ENCODE measurements around the gene TRIM9.

TRIM9 gene

GRCh38 chr14:51118993-51119392, 24.1 kb upstream of the TRIM9 start:
- no peaks in the 10 kb centered on the region for H3K9me3 ChIP-seq
- TF ChIP-seq, protein P1, sequence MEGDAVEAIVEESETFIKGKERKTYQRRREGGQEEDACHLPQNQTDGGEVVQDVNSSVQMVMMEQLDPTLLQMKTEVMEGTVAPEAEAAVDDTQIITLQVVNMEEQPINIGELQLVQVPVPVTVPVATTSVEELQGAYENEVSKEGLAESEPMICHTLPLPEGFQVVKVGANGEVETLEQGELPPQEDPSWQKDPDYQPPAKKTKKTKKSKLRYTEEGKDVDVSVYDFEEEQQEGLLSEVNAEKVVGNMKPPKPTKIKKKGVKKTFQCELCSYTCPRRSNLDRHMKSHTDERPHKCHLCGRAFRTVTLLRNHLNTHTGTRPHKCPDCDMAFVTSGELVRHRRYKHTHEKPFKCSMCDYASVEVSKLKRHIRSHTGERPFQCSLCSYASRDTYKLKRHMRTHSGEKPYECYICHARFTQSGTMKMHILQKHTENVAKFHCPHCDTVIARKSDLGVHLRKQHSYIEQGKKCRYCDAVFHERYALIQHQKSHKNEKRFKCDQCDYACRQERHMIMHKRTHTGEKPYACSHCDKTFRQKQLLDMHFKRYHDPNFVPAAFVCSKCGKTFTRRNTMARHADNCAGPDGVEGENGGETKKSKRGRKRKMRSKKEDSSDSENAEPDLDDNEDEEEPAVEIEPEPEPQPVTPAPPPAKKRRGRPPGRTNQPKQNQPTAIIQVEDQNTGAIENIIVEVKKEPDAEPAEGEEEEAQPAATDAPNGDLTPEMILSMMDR (IDR thresholded peaks at IDR 0.05) = no peak
- H3K27ac ChIP-seq = no peak overlapping the region
- H3K4me3 ChIP-seq (ENCODE audit: low read depth in 1 of 2, low read length in 1 of 2) = no peak overlapping the region
- no peaks in the 10 kb centered on the region for H3K4me1 ChIP-seq (ENCODE audit: control insufficient read depth in 1 of 2, insufficient read depth in 1 of 2, low read depth in 1 of 2, low read length in 1 of 2)
- no peaks in the 10 kb centered on the region for H3K27me3 ChIP-seq
- no peaks in the 10 kb centered on the region for H3K36me3 ChIP-seq

- TF ChIP-seq, protein P1 (IDR thresholded peaks at IDR 0.05) = no peak
- Histone ChIP-seq H3K27ac (no peak overlapping the region), H3K4me3 (ENCODE audit: low read depth in 1 of 2, low read length in 1 of 2) (no peak overlapping the region), H3K27me3 (no peaks in the 10 kb centered on the region), H3K36me3 (no peaks in the 10 kb centered on the region), H3K4me1 (ENCODE audit: control insufficient read depth in 1 of 2, insufficient read depth in 1 of 2, low read depth in 1 of 2, low read length in 1 of 2) (no peaks in the 10 kb centered on the region), H3K9me3 (no peaks in the 10 kb centered on the region)
Observed at GRCh38 chr14:51117593-51117992, 22.7 kb upstream of the TRIM9 start.

- H3K27me3 ChIP-seq = no peaks in the 10 kb centered on the region
Observed at GRCh38 chr14:51116682-51117081, 21.8 kb upstream of the TRIM9 start.

DNA sequence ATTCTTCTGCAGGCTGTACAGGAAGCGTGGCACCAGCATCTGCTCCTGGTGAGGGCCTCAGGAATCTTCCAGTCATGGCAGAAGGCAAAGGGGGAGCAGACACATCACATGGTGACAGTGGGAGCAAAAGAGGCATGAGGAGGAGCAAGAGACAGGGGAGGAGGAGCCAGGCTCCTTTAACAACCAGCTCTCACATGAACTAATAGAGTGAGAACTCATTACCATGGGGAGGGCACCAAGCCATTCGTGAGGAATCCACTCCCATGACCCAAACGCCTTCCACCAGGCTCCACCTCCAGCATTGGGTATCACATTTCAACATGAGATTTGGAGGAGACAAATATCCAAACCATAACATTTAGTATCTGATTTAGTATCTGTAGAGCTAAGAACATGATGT, 14.7 kb upstream of the TRIM9 start:
- no peaks in the 10 kb centered on the region for H3K27me3 ChIP-seq
- H3K4me3 ChIP-seq (ENCODE audit: low read depth in 1 of 2, low read length in 1 of 2) = no peak overlapping the region
- H3K4me1 ChIP-seq (ENCODE audit: control insufficient read depth in 1 of 2, insufficient read depth in 1 of 2, low read depth in 1 of 2, low read length in 1 of 2) = peaks cover 6 to 18% of the 10 kb centered on the region in 2 experiments
- H3K9me3 ChIP-seq = no peaks in the 10 kb centered on the region
- TF ChIP-seq, protein P1 (IDR thresholded peaks at IDR 0.05) = no peak
- no peak overlapping the region for H3K27ac ChIP-seq
- H3K36me3 ChIP-seq = no peaks in the 10 kb centered on the region

More at GRCh38 chr14:51116682-51117081, 21.8 kb upstream of the TRIM9 start:
- no peak overlapping the region for H3K27ac ChIP-seq
- H3K9me3 ChIP-seq = no peaks in the 10 kb centered on the region
- TF ChIP-seq, protein P1 (IDR thresholded peaks at IDR 0.05) = no peak
- H3K4me1 ChIP-seq (ENCODE audit: control insufficient read depth in 1 of 2, insufficient read depth in 1 of 2, low read depth in 1 of 2, low read length in 1 of 2) = no peaks in the 10 kb centered on the region
- no peak overlapping the region for H3K4me3 ChIP-seq (ENCODE audit: low read depth in 1 of 2, low read length in 1 of 2)
- H3K36me3 ChIP-seq = no peaks in the 10 kb centered on the region

DNA sequence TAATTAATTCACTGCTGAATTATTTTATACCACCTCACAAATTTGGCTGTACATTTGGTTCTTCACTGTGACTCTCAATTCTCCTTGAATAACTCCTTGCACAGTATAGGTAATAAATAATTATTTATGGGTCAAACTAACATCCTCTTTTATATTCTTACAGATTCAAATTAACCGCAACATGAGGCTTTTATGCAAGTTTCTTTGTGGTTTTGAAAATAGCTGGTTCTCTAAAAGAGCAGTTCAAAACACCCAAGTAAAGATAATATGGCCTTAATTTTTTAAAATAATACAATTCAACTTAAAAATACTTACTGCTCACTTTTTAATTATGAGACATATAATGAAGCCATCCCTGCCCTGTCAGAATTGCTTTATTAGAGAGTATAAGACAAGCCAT, 12.9 kb upstream of the TRIM9 start:
- TF ChIP-seq, protein P1 (IDR thresholded peaks at IDR 0.05) = no peak
- H3K4me3 ChIP-seq (ENCODE audit: low read depth in 1 of 2, low read length in 1 of 2) = no peak overlapping the region
- H3K36me3 ChIP-seq = no peaks in the 10 kb centered on the region
- H3K27me3 ChIP-seq = peaks cover 3% of the 10 kb centered on the region
- H3K9me3 ChIP-seq = no peaks in the 10 kb centered on the region
- no peak overlapping the region for H3K27ac ChIP-seq
- peaks cover 6 to 18% of the 10 kb centered on the region in 2 experiments for H3K4me1 ChIP-seq (ENCODE audit: control insufficient read depth in 1 of 2, insufficient read depth in 1 of 2, low read depth in 1 of 2, low read length in 1 of 2)

DNA sequence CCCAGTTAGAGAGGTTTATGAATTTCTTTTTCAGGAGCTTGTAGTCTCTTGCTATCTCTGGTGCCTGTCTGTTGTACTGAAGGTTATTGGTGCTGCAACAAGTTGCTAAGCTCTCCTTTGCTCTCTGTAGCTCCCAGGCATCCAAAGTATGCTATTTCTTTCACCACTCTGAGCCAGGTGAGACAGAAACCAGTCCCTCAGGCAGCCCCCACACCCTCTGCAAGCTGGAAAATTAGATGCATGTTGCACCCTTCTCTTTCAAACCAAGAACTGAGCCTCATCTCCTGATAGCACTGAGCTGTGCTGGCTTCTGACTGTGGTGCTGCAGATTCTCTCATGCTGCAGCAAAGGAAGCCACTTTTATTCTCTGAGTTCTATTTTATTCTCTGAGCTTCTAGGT, 9.6 kb upstream of the TRIM9 start:
- TF ChIP-seq, protein P1 (IDR thresholded peaks at IDR 0.05) = no peak
- Histone ChIP-seq H3K27ac (no peak overlapping the region), H3K4me3 (ENCODE audit: low read depth in 1 of 2, low read length in 1 of 2) (no peak overlapping the region), H3K36me3 (no peaks in the 10 kb centered on the region), H3K9me3 (no peaks in the 10 kb centered on the region), H3K27me3 (peaks cover 26% of the 10 kb centered on the region), H3K4me1 (ENCODE audit: control insufficient read depth in 1 of 2, insufficient read depth in 1 of 2, low read depth in 1 of 2, low read length in 1 of 2) (peaks cover 6 to 18% of the 10 kb centered on the region in 2 experiments)

All from neutrophil (primary cell).